Subcutaneous adipose tissue (tissue), 4 donors: ENCODE results near the gene GDF10. TPM values are rescaled to one million over a fixed set of nuclear protein-coding genes. Genes with fewer than 3 reads are reported as not detected.

Source experiments
- CTCF ChIP-seq: fragments of 450-650 bp; IDR thresholded peaks from one replicate; pipeline ENCODE4 v1.5.1; 2016; ENCODE audit warnings: low read depth, mild to moderate bottlenecking, control low read depth, antibody characterized with exemption, moderate library complexity
- total RNA-seq, 4 donors: library from RNA; depleted of rRNA; stranded (reverse); fragments of >200 nt; gene quantifications; one replicate each; pipeline ENCODE4 v1.1.0, GENCODE V29; 2016

Gene GDF10
- total RNA-seq, 4 donors from 2014 or later, result 2.9 to 9.7 (median 5.1) TPM

GRCh38 chr10:47261556-47261955 lies 38.4 kb upstream of the GDF10 start:
- no peak for TF ChIP-seq CTCF

GRCh38 chr10:47262606-47263533 lies 37.1 kb upstream of the GDF10 start:
- no peak for TF ChIP-seq CTCF

GRCh38 chr10:47264797-47265281 lies 35.2 kb upstream of the GDF10 start:
- no peak for TF ChIP-seq CTCF

GRCh38 chr10:47266602-47267001 lies 33.4 kb upstream of the GDF10 start:
- TF ChIP-seq CTCF, result no peak

GRCh38 chr10:47268696-47269095 lies 31.3 kb upstream of the GDF10 start:
- TF ChIP-seq CTCF, result no peak

- no peak for TF ChIP-seq CTCF
Measured at GRCh38 chr10:47269294-47269693, 30.7 kb upstream of the GDF10 start.

- no peak for TF ChIP-seq CTCF
Measured at GRCh38 chr10:47276071-47276470, 23.9 kb upstream of the GDF10 start.
